Progenitor cell of endocrine pancreas (in vitro differentiated cells): ENCODE measurements around the gene SPATS2. TPM values are rescaled to one million over a fixed set of nuclear protein-coding genes. Genes with fewer than 3 reads are reported as not detected.
"Not testable (repeated sequence)": the region's sequence is repeated elsewhere in the genome, so short reads cannot be mapped to it uniquely, and the experiment has no call there.

Source experiments
- DNase-seq: peaks from one replicate; pipeline ENCODE4 v3.0.0; 2021; ENCODE audit warnings: low spot score; ENCODE audit not compliant: unreplicated experiment
- H3K27ac Mint-ChIP-seq: 2 replicates; pipeline ENCODE4 v1.8.0; 2021; ENCODE audit warnings: mild to moderate bottlenecking, moderate library complexity, mixed read lengths
- H3K27me3 Mint-ChIP-seq: 2 replicates; pipeline ENCODE4 v1.8.0; 2021; ENCODE audit warnings: mixed read lengths
- H3K36me3 Mint-ChIP-seq: 2 replicates; pipeline ENCODE4 v1.8.0; 2022; ENCODE audit warnings: mixed read lengths; ENCODE audit not compliant: insufficient read depth
- H3K4me1 Mint-ChIP-seq: 2 replicates; pipeline ENCODE4 v1.8.0; 2021; ENCODE audit warnings: low read depth, mixed read lengths
- H3K4me3 Mint-ChIP-seq: 2 replicates; pipeline ENCODE4 v1.8.0; 2021; ENCODE audit warnings: low read depth, mild to moderate bottlenecking, moderate library complexity, mixed read lengths
- H3K9me3 Mint-ChIP-seq: 2 replicates; pipeline ENCODE4 v1.8.0; 2021; ENCODE audit warnings: low read depth, mixed read lengths
- CTCF ChIP-seq: fragments of 200-600 bp; sonication (generic); IDR thresholded peaks from one replicate; pipeline ENCODE4 v1.5.0; 2021; ENCODE audit warnings: antibody characterized with exemption, mild to moderate bottlenecking; ENCODE audit not compliant: unreplicated experiment
- total RNA-seq: library from RNA; stranded (reverse); gene quantifications from 2 replicates; pipeline ENCODE4 v1.2.1, GENCODE V29; 2021

The SPATS2 gene
- total RNA-seq, 1 donor from 2014 or later: 84.4 TPM

GRCh38 chr12:49330631-49331379 lies 36.5 kb upstream of the SPATS2 start:
- Mint-ChIP-seq H3K4me1 (peaks cover 3% of the 10 kb centered on the region), H3K36me3 (peaks cover 3% of the 10 kb centered on the region), H3K27me3 (peaks cover 19% of the 10 kb centered on the region), H3K27ac (no peak overlapping the region), H3K9me3 (no peaks in the 10 kb centered on the region), H3K4me3 (no peak overlapping the region)
- TF ChIP-seq CTCF: no peak
- DNase-seq: no peak

GRCh38 chr12:49331380-49332222 lies 35.7 kb upstream of the SPATS2 start:
- H3K27me3 Mint-ChIP-seq: peaks cover 21% of the 10 kb centered on the region

GRCh38 chr12:49332441-49332861 lies 34.8 kb upstream of the SPATS2 start:
- no peak overlapping the region for H3K4me3 Mint-ChIP-seq
- no peak for DNase-seq
- no peak for TF ChIP-seq CTCF
- H3K4me1 Mint-ChIP-seq: peaks cover 5% of the 10 kb centered on the region
- peaks cover 30% of the 10 kb centered on the region for H3K27me3 Mint-ChIP-seq
- H3K36me3 Mint-ChIP-seq: peaks cover 3% of the 10 kb centered on the region
- no peaks in the 10 kb centered on the region for H3K9me3 Mint-ChIP-seq
- no peak overlapping the region for H3K27ac Mint-ChIP-seq

More at GRCh38 chr12:49331380-49332222, 35.7 kb upstream of the SPATS2 start:
- TF ChIP-seq CTCF: peak; percentile 79
- Mint-ChIP-seq H3K27ac (peak overlapping the region; percentile 47), H3K36me3 (peaks cover 3% of the 10 kb centered on the region), H3K9me3 (no peaks in the 10 kb centered on the region), H3K4me3 (no peak overlapping the region), H3K4me1 (peaks cover 3% of the 10 kb centered on the region)
- peak; percentile 50 for DNase-seq

- Mint-ChIP-seq H3K27ac (no peak overlapping the region), H3K36me3 (peaks cover 3% of the 10 kb centered on the region), H3K27me3 (peaks cover 35% of the 10 kb centered on the region), H3K4me3 (no peak overlapping the region), H3K4me1 (peaks cover 9% of the 10 kb centered on the region), H3K9me3 (no peaks in the 10 kb centered on the region)
- TF ChIP-seq CTCF: no peak
- DNase-seq: no peak
These were observed 34.3 kb upstream of the SPATS2 start for GRCh38 chr12:49332891-49333371.

- not testable (repeated sequence) for H3K27ac Mint-ChIP-seq, H3K36me3 Mint-ChIP-seq, H3K4me3 Mint-ChIP-seq, DNase-seq, H3K9me3 Mint-ChIP-seq
- Mint-ChIP-seq H3K27me3 (peaks cover 43% of the 10 kb centered on the region), H3K4me1 (peaks cover 10% of the 10 kb centered on the region)
These were observed 33.5 kb upstream of the SPATS2 start for GRCh38 chr12:49333778-49334177.
